HCT116 (cell line): ENCODE data around the gene EXOC6B. TPM values are rescaled to one million over a fixed set of nuclear protein-coding genes. Genes with fewer than 3 reads are reported as not detected.

Experiments used
- ATAC-seq: fragments of 200-7000 bp; cut with Tn5 transposase; 2 replicates; pipeline ENCODE4 v1.9.1; 2020; ENCODE audit warnings: mild to moderate bottlenecking, moderate library complexity
- BruUV-seq: library from RNA; stranded (reverse); fragments of 400-500 nt; replicated peaks from 2 replicates; lab custom pipeline; 2021; lab: Mats Ljungman, UMichigan
- CTCF ChIA-PET: fragments of 300-600 bp; sonication (Branson Sonifier 250); formaldehyde crosslinking; loops from one replicate; lab custom pipeline; 2021; ENCODE audit warnings: antibody characterized with exemption; lab: Charles Lee
- POLR2A ChIA-PET: fragments of 300-600, 350-600 bp; sonication (Branson Sonifier 250); formaldehyde crosslinking; loops from one replicate; lab custom pipeline; 2021; ENCODE audit warnings: antibody characterized with exemption; lab: Charles Lee
- RAD21 ChIA-PET, 2 experiments: fragments of 300-600 bp; sonication (Branson Sonifier 250); formaldehyde crosslinking; loops; one replicate each; lab custom pipeline; 2023; ENCODE audit warnings: low total read pairs in 2 of 2; ENCODE audit not compliant: uncharacterized antibody in 2 of 2, unreplicated experiment in 2 of 2, low non-redundant PET in 1 of 2; lab: Charles Lee
- DNase-seq: peaks from one replicate; pipeline ENCODE4 v3.0.0-alpha.2; 2010; ENCODE audit warnings: low read depth, low spot score
- H2AFZ ChIP-seq: fragments of 200-600 bp; shearing (Covaris generic), sonication (generic); 2 replicates; pipeline ENCODE4 v1.6.1; 2017; ENCODE audit warnings: low read depth, mixed run types, mixed read lengths, antibody characterized with exemption, low read length; ENCODE audit not compliant: poor library complexity, severe bottlenecking
- H3K27ac ChIP-seq: 2 replicates; pipeline ENCODE4 v1.5.1; 2012; ENCODE audit warnings: low read depth, low read length
- H3K27me3 ChIP-seq: fragments of 200-600 bp; sonication (generic); 2 replicates; pipeline ENCODE4 v1.6.1; 2016; ENCODE audit warnings: mixed run types, low read length, mixed read lengths; ENCODE audit not compliant: insufficient read depth
- H3K36me3 ChIP-seq, 2 experiments: fragments of 200-500 bp in 1 of 2; fragments of 200-600 bp in 1 of 2; sonication (Bioruptor generic) in 1 of 2; sonication (generic) in 1 of 2; 2 replicates each; pipeline versions ENCODE4 v1.5.1 to v1.6.1; 2014 to 2016; ENCODE audit warnings: low read length in 2 of 2, inconsistent platforms in 1 of 2, mixed read lengths in 1 of 2, mixed run types in 1 of 2; ENCODE audit not compliant: insufficient read depth in 2 of 2, control insufficient read depth in 1 of 2
- H3K4me1 ChIP-seq, 2 experiments: fragments of 200-600 bp in 1 of 2; sonication (generic) in 1 of 2; 2 replicates each; pipeline versions ENCODE4 v1.5.1 to v1.6.1; 2012 to 2017; ENCODE audit warnings: low read length in 2 of 2, inconsistent platforms in 1 of 2, mild to moderate bottlenecking in 1 of 2, mixed read lengths in 1 of 2, mixed run types in 1 of 2, moderate library complexity in 1 of 2; ENCODE audit not compliant: insufficient read depth in 2 of 2, control insufficient read depth in 1 of 2
- H3K4me2 ChIP-seq: fragments of 200-600 bp; sonication (generic); 2 replicates; pipeline ENCODE4 v1.6.1; 2017; ENCODE audit warnings: mixed run types, low read length, mixed read lengths
- H3K4me3 ChIP-seq, 2 experiments: fragments of 200-600 bp in 1 of 2; sonication (generic) in 1 of 2; replicated peaks in 1 of 2; 2 replicates each; pipeline ENCODE4 v1.5.1; 2011 to 2016; ENCODE audit warnings: low read length in 2 of 2, control low read depth in 1 of 2, low read depth in 1 of 2, mild to moderate bottlenecking in 1 of 2, mixed read lengths in 1 of 2, mixed run types in 1 of 2
- H3K79me2 ChIP-seq: fragments of 200-600 bp; sonication (generic); 2 replicates; pipeline ENCODE4 v1.6.1; 2017; ENCODE audit warnings: mild to moderate bottlenecking, mixed run types, low read length, moderate library complexity, mixed read lengths; ENCODE audit not compliant: insufficient read depth
- H3K9ac ChIP-seq: fragments of 200-600 bp; sonication (generic); 2 replicates; pipeline ENCODE4 v1.6.1; 2016; ENCODE audit warnings: low read length, mixed read lengths
- H3K9me2 ChIP-seq: fragments of 200-600 bp; sonication (generic), shearing (Covaris generic); 2 replicates; pipeline ENCODE4 v1.6.1; 2017; ENCODE audit warnings: mixed run types, mild to moderate bottlenecking, moderate library complexity; ENCODE audit not compliant: insufficient read depth
- H3K9me3 ChIP-seq, 2 experiments: fragments of 200-500 bp in 1 of 2; fragments of 200-600 bp in 1 of 2; sonication (Bioruptor generic) in 1 of 2; sonication (generic) in 1 of 2; 2 replicates each; pipeline ENCODE4 v1.6.1; 2014 to 2017; ENCODE audit warnings: low read length in 2 of 2, mixed read lengths in 2 of 2, inconsistent platforms in 1 of 2, low read depth in 1 of 2, mild to moderate bottlenecking in 1 of 2, mixed run types in 1 of 2, moderate library complexity in 1 of 2; ENCODE audit not compliant: control insufficient read depth in 1 of 2, insufficient read depth in 1 of 2
- H4K20me1 ChIP-seq: fragments of 200-600 bp; sonication (generic), shearing (Covaris generic); 2 replicates; pipeline ENCODE4 v1.6.1; 2017; ENCODE audit warnings: mixed run types, mild to moderate bottlenecking, moderate library complexity; ENCODE audit not compliant: insufficient read depth
- CBX3 ChIP-seq: IDR thresholded peaks from 2 replicates; pipeline ENCODE4 v1.6.1; 2012; ENCODE audit warnings: low read depth
- CEBPB ChIP-seq: IDR thresholded peaks from 2 replicates; pipeline ENCODE4 v1.6.1; 2012; ENCODE audit warnings: low read depth
- EGR1 ChIP-seq: IDR thresholded peaks from 2 replicates; pipeline ENCODE4 v1.6.1; 2012; ENCODE audit warnings: low read depth
- EZH2 ChIP-seq: fragments of 200-600 bp; sonication (generic); IDR thresholded peaks from 2 replicates; pipeline ENCODE4 v1.6.1; 2017; ENCODE audit warnings: antibody characterized with exemption, mixed run types
- EZH2phosphoT487 ChIP-seq: fragments of 200-600 bp; IDR thresholded peaks from 2 replicates; pipeline ENCODE4 v1.6.1; 2018; ENCODE audit warnings: antibody characterized with exemption, borderline replicate concordance
- JUND ChIP-seq: IDR thresholded peaks from 2 replicates; pipeline ENCODE4 v1.6.1; 2012
- POLR2AphosphoS5 ChIP-seq: IDR thresholded peaks from 2 replicates; pipeline ENCODE4 v1.6.1; 2011; ENCODE audit warnings: mild to moderate bottlenecking, low read depth, low read length, moderate library complexity
- SP1 ChIP-seq: IDR thresholded peaks from 2 replicates; pipeline ENCODE4 v1.6.1; 2012; ENCODE audit warnings: low read depth
- SRF ChIP-seq: IDR thresholded peaks from 2 replicates; pipeline ENCODE4 v1.6.1; 2012; ENCODE audit warnings: low read depth
- TCF7L2 ChIP-seq: IDR thresholded peaks from 2 replicates; pipeline ENCODE4 v1.7.0; 2011; ENCODE audit warnings: borderline replicate concordance, inconsistent platforms; ENCODE audit not compliant: insufficient read depth, insufficient read length; ENCODE audit errors: extremely low read depth
- ZFX ChIP-seq: fragments of 450-650 bp; IDR thresholded peaks from 2 replicates; pipeline ENCODE4 v1.6.1; 2017
- ZNF274 ChIP-seq: fragments of 200-500 bp; sonication (Bioruptor generic); IDR thresholded peaks from 2 replicates; pipeline ENCODE4 v1.6.1; 2014; ENCODE audit warnings: mild to moderate bottlenecking, low read depth, low read length, inconsistent platforms
- intact Hi-C: fragments of 100-400 bp; cut with micrococcal nuclease; formaldehyde crosslinking; loops from 2 replicates; pipeline ENCODE4 v1.10.0; 2022
- total RNA-seq: library from RNA; stranded (reverse); gene quantifications from one replicate; pipeline ENCODE4 v1.2.1, GENCODE V29; 2021; ENCODE audit not compliant: unreplicated experiment
- TF ChIP-seq, protein P1 (sequence below): IDR thresholded peaks from 2 replicates; pipeline ENCODE4 v1.6.1; 2011; ENCODE audit warnings: mild to moderate bottlenecking, low read length, moderate library complexity; ENCODE audit not compliant: insufficient replicate concordance; ENCODE audit errors: extremely low read depth
- TF ChIP-seq, protein P2 (sequence below): IDR thresholded peaks from 2 replicates; pipeline ENCODE4 v1.6.1; 2012; ENCODE audit warnings: low read depth

Gene EXOC6B
- total RNA-seq, 1 experiment from 2014 or later, result 25.4 TPM

DNA sequence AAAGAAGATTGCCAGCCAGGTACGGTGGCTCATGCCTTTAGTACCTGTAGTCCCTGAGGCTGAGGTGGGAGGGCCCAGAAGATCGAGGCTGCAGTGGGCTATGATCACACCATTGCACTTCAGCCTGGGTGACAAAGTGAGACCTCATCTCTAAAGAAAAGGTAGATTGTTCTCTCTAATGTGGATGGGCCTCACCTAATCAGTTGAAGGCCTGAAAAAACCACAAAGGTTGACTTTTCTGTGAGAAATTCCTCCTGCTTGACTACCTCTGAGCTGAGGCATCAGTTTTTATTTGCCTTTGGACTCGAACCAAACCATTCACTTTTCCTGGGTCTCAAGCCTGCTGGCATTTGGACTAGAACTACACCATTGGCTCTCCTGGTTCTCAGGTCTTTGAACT lies 536.1 kb downstream of the EXOC6B start:
- Histone ChIP-seq H3K4me2 (no peak overlapping the region), H3K9me3 (no peaks in the 10 kb centered on the region), H3K4me3 (no peak overlapping the region), H3K4me1 (no peaks in the 10 kb centered on the region), H3K79me2 (no peaks in the 10 kb centered on the region), H3K9me2 (no peaks in the 10 kb centered on the region), H3K9ac (no peak overlapping the region), H2AFZ (no peak overlapping the region), H3K36me3 (no peaks in the 10 kb centered on the region), H4K20me1 (no peaks in the 10 kb centered on the region; the same call in 1 of the 2 replicates), H3K27me3 (no peaks in the 10 kb centered on the region), H3K27ac (no peak overlapping the region)
- ChIA-PET CTCF (no interaction called here), RAD21 (no interaction called here), POLR2A (no interaction called here)
- no peak for DNase-seq
- TF ChIP-seq, protein P1, sequence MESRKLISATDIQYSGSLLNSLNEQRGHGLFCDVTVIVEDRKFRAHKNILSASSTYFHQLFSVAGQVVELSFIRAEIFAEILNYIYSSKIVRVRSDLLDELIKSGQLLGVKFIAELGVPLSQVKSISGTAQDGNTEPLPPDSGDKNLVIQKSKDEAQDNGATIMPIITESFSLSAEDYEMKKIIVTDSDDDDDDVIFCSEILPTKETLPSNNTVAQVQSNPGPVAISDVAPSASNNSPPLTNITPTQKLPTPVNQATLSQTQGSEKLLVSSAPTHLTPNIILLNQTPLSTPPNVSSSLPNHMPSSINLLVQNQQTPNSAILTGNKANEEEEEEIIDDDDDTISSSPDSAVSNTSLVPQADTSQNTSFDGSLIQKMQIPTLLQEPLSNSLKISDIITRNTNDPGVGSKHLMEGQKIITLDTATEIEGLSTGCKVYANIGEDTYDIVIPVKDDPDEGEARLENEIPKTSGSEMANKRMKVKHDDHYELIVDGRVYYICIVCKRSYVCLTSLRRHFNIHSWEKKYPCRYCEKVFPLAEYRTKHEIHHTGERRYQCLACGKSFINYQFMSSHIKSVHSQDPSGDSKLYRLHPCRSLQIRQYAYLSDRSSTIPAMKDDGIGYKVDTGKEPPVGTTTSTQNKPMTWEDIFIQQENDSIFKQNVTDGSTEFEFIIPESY, result no peak
- TF ChIP-seq ZNF274 (no peak), ZFX (no peak), POLR2AphosphoS5 (no peak)
- no peak for ATAC-seq
- intact Hi-C loops, result no loop called here
- no TSS peak for BruUV-seq

DNA sequence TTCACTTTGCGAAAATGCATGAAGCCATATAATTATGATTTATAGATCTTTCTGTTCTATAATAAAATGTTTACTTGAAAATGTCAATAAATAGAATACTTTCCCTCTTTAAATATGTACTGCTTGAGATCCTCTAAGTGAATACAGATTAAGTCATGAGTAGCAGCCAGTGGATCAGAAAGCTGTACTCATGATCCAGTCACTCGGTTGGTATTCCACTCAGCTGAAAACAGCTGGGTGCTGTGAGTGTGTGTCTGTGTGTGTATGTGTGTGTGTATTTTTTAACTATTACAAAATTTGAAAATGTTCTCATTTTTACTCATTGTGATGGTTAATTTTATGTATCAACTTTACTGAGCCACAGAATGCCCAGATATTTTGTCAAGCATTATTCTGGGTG lies 536.5 kb downstream of the EXOC6B start:
- H3K9ac ChIP-seq, result no peak overlapping the region
- no peaks in the 10 kb centered on the region for H3K9me3 ChIP-seq
- H3K4me3 ChIP-seq, result no peak overlapping the region
- H3K27me3 ChIP-seq, result no peaks in the 10 kb centered on the region
- ChIA-PET POLR2A (no interaction called here), RAD21 (no interaction called here), CTCF (no interaction called here)
- DNase-seq (no peak), ATAC-seq (no peak)
- BruUV-seq, result no TSS peak
- intact Hi-C loops, result no loop called here
- H3K4me2 ChIP-seq, result no peak overlapping the region
- no peak overlapping the region for H2AFZ ChIP-seq
- H4K20me1 ChIP-seq, result no peaks in the 10 kb centered on the region; the same call in 1 of the 2 replicates
- H3K9me2 ChIP-seq, result no peaks in the 10 kb centered on the region
- H3K4me1 ChIP-seq, result no peaks in the 10 kb centered on the region
- no peak overlapping the region for H3K27ac ChIP-seq
- no peaks in the 10 kb centered on the region for H3K79me2 ChIP-seq
- no peaks in the 10 kb centered on the region for H3K36me3 ChIP-seq
- TF ChIP-seq SP1 (no peak), SRF (no peak), CBX3 (no peak), EGR1 (no peak), EZH2phosphoT487 (no peak), JUND (no peak), CEBPB (no peak), TCF7L2 (no peak), EZH2 (no peak), ZFX (no peak)
- TF ChIP-seq, protein P2, sequence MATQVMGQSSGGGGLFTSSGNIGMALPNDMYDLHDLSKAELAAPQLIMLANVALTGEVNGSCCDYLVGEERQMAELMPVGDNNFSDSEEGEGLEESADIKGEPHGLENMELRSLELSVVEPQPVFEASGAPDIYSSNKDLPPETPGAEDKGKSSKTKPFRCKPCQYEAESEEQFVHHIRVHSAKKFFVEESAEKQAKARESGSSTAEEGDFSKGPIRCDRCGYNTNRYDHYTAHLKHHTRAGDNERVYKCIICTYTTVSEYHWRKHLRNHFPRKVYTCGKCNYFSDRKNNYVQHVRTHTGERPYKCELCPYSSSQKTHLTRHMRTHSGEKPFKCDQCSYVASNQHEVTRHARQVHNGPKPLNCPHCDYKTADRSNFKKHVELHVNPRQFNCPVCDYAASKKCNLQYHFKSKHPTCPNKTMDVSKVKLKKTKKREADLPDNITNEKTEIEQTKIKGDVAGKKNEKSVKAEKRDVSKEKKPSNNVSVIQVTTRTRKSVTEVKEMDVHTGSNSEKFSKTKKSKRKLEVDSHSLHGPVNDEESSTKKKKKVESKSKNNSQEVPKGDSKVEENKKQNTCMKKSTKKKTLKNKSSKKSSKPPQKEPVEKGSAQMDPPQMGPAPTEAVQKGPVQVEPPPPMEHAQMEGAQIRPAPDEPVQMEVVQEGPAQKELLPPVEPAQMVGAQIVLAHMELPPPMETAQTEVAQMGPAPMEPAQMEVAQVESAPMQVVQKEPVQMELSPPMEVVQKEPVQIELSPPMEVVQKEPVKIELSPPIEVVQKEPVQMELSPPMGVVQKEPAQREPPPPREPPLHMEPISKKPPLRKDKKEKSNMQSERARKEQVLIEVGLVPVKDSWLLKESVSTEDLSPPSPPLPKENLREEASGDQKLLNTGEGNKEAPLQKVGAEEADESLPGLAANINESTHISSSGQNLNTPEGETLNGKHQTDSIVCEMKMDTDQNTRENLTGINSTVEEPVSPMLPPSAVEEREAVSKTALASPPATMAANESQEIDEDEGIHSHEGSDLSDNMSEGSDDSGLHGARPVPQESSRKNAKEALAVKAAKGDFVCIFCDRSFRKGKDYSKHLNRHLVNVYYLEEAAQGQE, result no peak
- TF ChIP-seq, protein P1, result no peak
